OCI-LY7 (cell line): ENCODE results near the gene DMGDH. TPM values are rescaled to one million over a fixed set of nuclear protein-coding genes. Genes with fewer than 3 reads are reported as not detected.

Experiments used
- BruUV-seq: library from RNA; stranded (reverse); fragments of 400-500 nt; replicated peaks from 2 replicates; lab custom pipeline; 2021; lab: Mats Ljungman, UMichigan
- CTCF ChIA-PET: fragments of 300-600 bp; sonication (Branson Sonifier 250); formaldehyde crosslinking; loops from one replicate; lab custom pipeline; 2022; ENCODE audit warnings: antibody characterized with exemption; ENCODE audit not compliant: unreplicated experiment; lab: Charles Lee
- POLR2A ChIA-PET: fragments of 300-600 bp; sonication (Branson Sonifier 250); formaldehyde crosslinking; loops from one replicate; lab custom pipeline; 2022; ENCODE audit warnings: antibody characterized with exemption; lab: Charles Lee
- DNase-seq: peaks from one replicate; pipeline ENCODE4 v3.0.0-alpha.2; 2015; ENCODE audit warnings: low spot score
- H2AFZ ChIP-seq: fragments of 200-600 bp; sonication (generic), shearing (Covaris generic); 2 replicates; pipeline ENCODE4 v1.6.1; 2014; ENCODE audit warnings: mild to moderate bottlenecking, antibody characterized with exemption, low read length, moderate library complexity
- H3K27ac ChIP-seq: fragments of 200-600 bp; sonication (generic); 2 replicates; pipeline ENCODE4 v1.5.1; 2014; ENCODE audit warnings: mixed run types, low read depth, mild to moderate bottlenecking, moderate library complexity, low read length, inconsistent platforms; ENCODE audit not compliant: poor library complexity, severe bottlenecking
- H3K36me3 ChIP-seq: fragments of 200-600 bp; sonication (generic); 2 replicates; pipeline ENCODE4 v1.6.1; 2014; ENCODE audit warnings: mild to moderate bottlenecking, antibody characterized with exemption, low read length, moderate library complexity, mixed read lengths; ENCODE audit not compliant: insufficient read depth
- H3K4me1 ChIP-seq: fragments of 200-600 bp; sonication (generic); 2 replicates; pipeline ENCODE4 v1.5.1; 2014; ENCODE audit warnings: mild to moderate bottlenecking, low read length; ENCODE audit not compliant: insufficient read depth, poor library complexity, severe bottlenecking
- H3K4me2 ChIP-seq: fragments of 200-600 bp; sonication (generic); 2 replicates; pipeline ENCODE4 v1.6.1; 2014; ENCODE audit warnings: mild to moderate bottlenecking, low read length
- H3K4me3 ChIP-seq: fragments of 200-600 bp; sonication (generic); 2 replicates; pipeline ENCODE4 v1.5.1; 2014; ENCODE audit warnings: mild to moderate bottlenecking, low read depth, low read length; ENCODE audit not compliant: poor library complexity, severe bottlenecking
- H3K79me2 ChIP-seq: fragments of 200-600 bp; sonication (generic); 2 replicates; pipeline ENCODE4 v1.6.1; 2016; ENCODE audit warnings: low read depth, mild to moderate bottlenecking, low read length, moderate library complexity, mixed read lengths; ENCODE audit not compliant: insufficient read depth
- H3K9me2 ChIP-seq: fragments of 200-600 bp; sonication (generic); 2 replicates; pipeline ENCODE4 v1.6.1; 2016; ENCODE audit warnings: mild to moderate bottlenecking, low read length, mixed read lengths; ENCODE audit not compliant: insufficient read depth
- H3K9me3 ChIP-seq: fragments of 200-600 bp; sonication (generic); 2 replicates; pipeline ENCODE4 v1.6.1; 2014; ENCODE audit warnings: mild to moderate bottlenecking, mixed run types, low read length, mixed read lengths
- H4K20me1 ChIP-seq: fragments of 200-600 bp; sonication (generic); 2 replicates; pipeline ENCODE4 v1.6.1; 2014; ENCODE audit warnings: mild to moderate bottlenecking, antibody characterized with exemption, low read length, moderate library complexity, mixed read lengths; ENCODE audit not compliant: insufficient read depth
- EZH2phosphoT487 ChIP-seq: fragments of 200-600 bp; sonication (generic); IDR thresholded peaks from 2 replicates; pipeline ENCODE4 v1.6.1; 2018; ENCODE audit warnings: low read depth, borderline replicate concordance, mild to moderate bottlenecking, mixed run types, antibody characterized with exemption, low read length, moderate library complexity, mixed read lengths
- intact Hi-C: fragments of 100-400 bp; cut with micrococcal nuclease; formaldehyde crosslinking; loops from one replicate; pipeline ENCODE4 v1.10.0; 2022; ENCODE audit not compliant: unreplicated experiment
- total RNA-seq, 2 experiments: library from RNA; depleted of rRNA in 1 of 2; stranded (reverse); fragments of >200 nt in 1 of 2; shearing (Covaris generic) in 1 of 2; gene quantifications; 2 replicates each; pipeline ENCODE4 v1.2.3, GENCODE V29; 2014 to 2022
- TF ChIP-seq, protein P1 (sequence below): fragments of 200-600 bp; sonication (generic); conservative IDR thresholded peaks from 2 replicates; pipeline ENCODE4 v1.5.1; 2014; ENCODE audit warnings: mild to moderate bottlenecking, antibody characterized with exemption, low read length, moderate library complexity, mixed read lengths

The DMGDH gene
- total RNA-seq, 2 experiments from 2014 or later = 1.5 TPM; not detected in 1

- BruUV-seq = no TSS peak
- TF ChIP-seq, protein P1, sequence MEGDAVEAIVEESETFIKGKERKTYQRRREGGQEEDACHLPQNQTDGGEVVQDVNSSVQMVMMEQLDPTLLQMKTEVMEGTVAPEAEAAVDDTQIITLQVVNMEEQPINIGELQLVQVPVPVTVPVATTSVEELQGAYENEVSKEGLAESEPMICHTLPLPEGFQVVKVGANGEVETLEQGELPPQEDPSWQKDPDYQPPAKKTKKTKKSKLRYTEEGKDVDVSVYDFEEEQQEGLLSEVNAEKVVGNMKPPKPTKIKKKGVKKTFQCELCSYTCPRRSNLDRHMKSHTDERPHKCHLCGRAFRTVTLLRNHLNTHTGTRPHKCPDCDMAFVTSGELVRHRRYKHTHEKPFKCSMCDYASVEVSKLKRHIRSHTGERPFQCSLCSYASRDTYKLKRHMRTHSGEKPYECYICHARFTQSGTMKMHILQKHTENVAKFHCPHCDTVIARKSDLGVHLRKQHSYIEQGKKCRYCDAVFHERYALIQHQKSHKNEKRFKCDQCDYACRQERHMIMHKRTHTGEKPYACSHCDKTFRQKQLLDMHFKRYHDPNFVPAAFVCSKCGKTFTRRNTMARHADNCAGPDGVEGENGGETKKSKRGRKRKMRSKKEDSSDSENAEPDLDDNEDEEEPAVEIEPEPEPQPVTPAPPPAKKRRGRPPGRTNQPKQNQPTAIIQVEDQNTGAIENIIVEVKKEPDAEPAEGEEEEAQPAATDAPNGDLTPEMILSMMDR = no peak
- TF ChIP-seq EZH2phosphoT487 = no peak
- Histone ChIP-seq H3K4me1 (no peaks in the 10 kb centered on the region), H3K4me2 (no peak overlapping the region), H4K20me1 (no peaks in the 10 kb centered on the region), H3K79me2 (no peaks in the 10 kb centered on the region), H2AFZ (no peak overlapping the region), H3K27ac (no peak overlapping the region), H3K4me3 (no peak overlapping the region), H3K9me2 (no peaks in the 10 kb centered on the region), H3K36me3 (no peaks in the 10 kb centered on the region), H3K9me3 (no peaks in the 10 kb centered on the region)
- POLR2A ChIA-PET = no interaction called here
- CTCF ChIA-PET = no interaction called here
- no peak for DNase-seq
- intact Hi-C loops = no loop called here
These were observed 73.9 kb downstream of the DMGDH start for GRCh38 chr5:78995521-78996007.

DNA sequence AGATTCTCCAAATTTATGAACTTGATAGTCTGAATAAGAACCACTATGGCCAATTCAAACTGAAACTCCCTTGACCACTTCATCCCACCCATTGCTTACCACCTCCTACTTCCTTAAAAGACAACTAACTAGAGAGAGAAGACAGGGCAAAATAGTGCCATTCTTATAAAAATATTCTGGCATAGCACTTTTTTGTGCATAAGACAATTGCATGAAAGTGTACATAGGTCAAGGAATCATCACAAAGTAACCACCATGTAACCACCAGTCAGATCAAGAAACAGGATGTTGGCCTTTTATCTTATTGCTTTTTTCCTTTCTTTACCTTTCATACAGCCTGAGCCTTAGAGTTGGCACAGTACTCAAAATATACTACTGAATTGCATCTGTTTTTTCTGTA is 76.3 kb downstream of the DMGDH start:
- no peaks in the 10 kb centered on the region for H3K79me2 ChIP-seq
- no peak overlapping the region for H3K27ac ChIP-seq
- no peaks in the 10 kb centered on the region for H3K36me3 ChIP-seq
- POLR2A ChIA-PET = interaction anchor here (0.7 kb wide), 1 partner anchor 931 kb away, joined by 3 read pairs; no protein-coding TSS in a partner anchor
- DNase-seq = no peak
- H3K4me1 ChIP-seq = no peaks in the 10 kb centered on the region
- BruUV-seq = no TSS peak
- H3K9me2 ChIP-seq = no peaks in the 10 kb centered on the region
- no peaks in the 10 kb centered on the region for H4K20me1 ChIP-seq
- no peaks in the 10 kb centered on the region for H3K9me3 ChIP-seq
- H3K4me2 ChIP-seq = no peak overlapping the region
- H3K4me3 ChIP-seq = no peak overlapping the region
- CTCF ChIA-PET = no interaction called here
- intact Hi-C loops = no loop called here
- TF ChIP-seq, protein P1 = no peak
- no peak for TF ChIP-seq EZH2phosphoT487
- H2AFZ ChIP-seq = no peak overlapping the region

DNA sequence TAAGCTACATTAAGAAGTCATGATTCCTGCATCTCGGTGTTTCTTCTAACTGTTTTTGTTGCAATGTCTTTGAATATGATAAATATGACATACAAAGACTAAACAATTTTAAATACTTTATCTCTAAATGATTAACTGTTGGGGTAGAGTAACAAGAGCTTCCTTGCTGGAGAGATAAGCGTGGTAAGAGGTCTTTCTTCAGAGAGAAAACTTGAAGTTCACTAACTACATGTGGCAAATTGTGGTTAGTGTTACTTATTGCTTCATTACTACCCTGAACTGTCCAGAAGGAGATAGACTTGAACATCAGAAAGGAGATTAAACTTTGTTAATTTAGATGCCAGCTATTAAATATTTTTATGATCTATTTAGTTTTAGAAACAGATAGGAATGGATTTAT is 77.3 kb downstream of the DMGDH start:
- intact Hi-C loops = no loop called here
- BruUV-seq = no TSS peak
- no peak overlapping the region for H3K27ac ChIP-seq
- no peaks in the 10 kb centered on the region for H3K9me2 ChIP-seq
- no peak overlapping the region for H3K4me2 ChIP-seq
- no peaks in the 10 kb centered on the region for H3K4me1 ChIP-seq
- no peaks in the 10 kb centered on the region for H3K9me3 ChIP-seq
- no peaks in the 10 kb centered on the region for H4K20me1 ChIP-seq
- H3K36me3 ChIP-seq = no peaks in the 10 kb centered on the region
- H3K79me2 ChIP-seq = no peaks in the 10 kb centered on the region
- TF ChIP-seq, protein P1 = no peak
- no peak for TF ChIP-seq EZH2phosphoT487
- H3K4me3 ChIP-seq = no peak overlapping the region
- CTCF ChIA-PET = no interaction called here
- no peak overlapping the region for H2AFZ ChIP-seq
- DNase-seq = no peak
- POLR2A ChIA-PET = no interaction called here
